NOMO-1 (cell line): Measurements from ENCODE around the gene MROH9.

Experiments used
- DNase-seq, 2 experiments: peaks; one replicate each; lab custom pipeline; 2025; ENCODE audit not compliant: unreplicated experiment in 2 of 2; lab: John Stamatoyannopoulos, UW

MROH9 gene

GRCh38 chr1:171081314-171081753 is 146.0 kb downstream of the MROH9 start:
- no peak for DNase-seq

DNA sequence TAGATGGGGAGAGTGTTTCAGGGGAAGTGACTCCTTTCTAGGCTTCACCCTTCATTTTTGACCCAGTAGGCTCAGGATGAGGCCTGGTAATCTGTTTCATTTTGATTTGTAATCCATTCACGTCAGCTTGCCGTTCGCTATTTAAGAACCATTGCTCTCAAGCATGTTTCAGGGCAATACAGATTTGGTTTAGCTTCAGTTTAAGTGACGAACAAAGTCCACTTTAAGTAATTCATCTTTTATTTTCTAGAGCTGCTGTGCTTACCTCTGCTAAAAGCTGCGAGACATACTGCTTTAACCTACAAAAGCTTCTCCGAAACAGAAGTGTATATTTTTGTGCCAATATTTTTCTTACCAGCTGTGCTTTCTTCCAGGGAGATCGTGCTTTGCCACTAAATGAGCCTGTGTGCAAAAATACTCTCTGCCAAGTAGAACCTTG is 146.4 kb downstream of the MROH9 start:
- DNase-seq = no peak

- DNase-seq = no peak
These were observed 147.3 kb downstream of the MROH9 start for GRCh38 chr1:171082606-171083005.

GRCh38 chr1:171083222-171083621 is 147.9 kb downstream of the MROH9 start:
- DNase-seq = no peak

- DNase-seq = no peak
These were observed 148.8 kb downstream of the MROH9 start for GRCh38 chr1:171084091-171084490.

- no peak for DNase-seq
These were observed 149.5 kb downstream of the MROH9 start for GRCh38 chr1:171084870-171085269.

DNA sequence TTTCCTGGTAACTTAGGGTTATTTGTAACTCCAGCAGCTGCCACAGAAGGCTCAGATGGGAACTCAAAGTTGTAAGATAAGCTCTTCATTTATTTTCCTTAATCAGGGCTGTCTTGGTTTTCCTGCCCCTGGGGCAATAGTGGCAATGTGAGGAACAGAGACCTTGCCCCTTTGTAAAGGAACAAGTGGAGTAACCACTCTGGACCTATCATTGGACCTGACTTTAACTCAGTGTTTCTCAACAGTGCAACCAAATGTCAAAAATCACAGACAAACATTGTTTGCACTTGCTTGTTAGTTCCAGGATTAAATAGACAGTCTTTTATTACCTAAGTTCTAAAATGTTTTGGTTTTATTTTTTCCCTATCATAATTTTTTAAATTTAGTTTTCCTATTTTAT is 152.6 kb downstream of the MROH9 start:
- DNase-seq = no peak

DNA sequence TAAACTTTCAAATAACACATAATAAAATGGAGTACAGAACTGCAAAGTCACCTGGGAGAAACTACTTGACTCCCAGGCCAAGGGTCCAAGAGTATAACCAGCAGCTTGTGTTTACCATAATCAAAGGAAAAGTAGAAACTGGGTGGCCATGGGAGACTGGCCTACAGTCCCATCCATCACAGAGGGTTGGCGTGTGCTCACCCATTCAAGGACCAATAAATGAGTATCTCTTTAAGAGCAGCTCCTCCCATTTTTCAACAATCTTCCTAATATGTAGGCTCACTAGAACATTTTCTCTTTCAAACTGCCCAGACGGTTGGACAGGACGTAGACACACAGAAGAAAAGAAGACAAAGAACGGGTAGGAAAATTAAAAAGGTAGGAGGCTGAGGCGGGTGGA is 155.3 kb downstream of the MROH9 start, which contains the start of gene FMO3:
Gene FMO3, plus strand, starts transcription at position 302 of the 400 bp plus-strand sequence. CDS start 1,754 bp downstream, outside the sequence.
- DNase-seq = no peak

GRCh38 chr1:171103862-171104261 is 168.5 kb downstream of the MROH9 start:
- DNase-seq = no peak

DNA sequence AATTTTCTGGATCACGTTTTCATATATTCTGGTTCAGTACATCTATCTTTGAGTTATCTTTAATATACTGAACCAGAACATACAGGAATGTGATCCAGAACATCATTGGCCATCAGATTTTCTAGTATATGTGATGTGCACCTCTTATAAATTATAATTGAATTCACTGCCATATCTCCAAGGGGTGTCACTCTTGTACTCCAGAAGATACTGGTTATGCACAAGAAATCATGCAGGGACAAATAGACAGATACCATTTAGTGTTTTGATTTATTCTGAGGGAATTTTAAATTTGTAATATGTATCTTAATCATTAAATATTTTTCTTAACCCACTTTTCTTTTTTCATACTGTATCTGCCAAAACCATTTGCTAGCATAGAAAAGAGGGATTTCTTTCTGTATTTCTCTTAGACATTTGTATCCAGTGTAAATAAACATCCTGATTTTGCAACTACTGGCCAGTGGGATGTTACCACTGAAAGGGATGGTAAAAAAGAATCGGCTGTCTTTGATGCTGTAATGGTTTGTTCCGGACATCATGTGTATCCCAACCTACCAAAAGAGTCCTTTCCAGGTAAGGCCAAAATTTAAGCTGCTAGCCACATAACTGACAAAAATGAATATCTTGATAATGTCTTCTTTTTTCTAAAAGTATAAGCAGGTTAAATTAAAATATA is 172.1 kb downstream of the MROH9 start:
- DNase-seq = no peak

DNA sequence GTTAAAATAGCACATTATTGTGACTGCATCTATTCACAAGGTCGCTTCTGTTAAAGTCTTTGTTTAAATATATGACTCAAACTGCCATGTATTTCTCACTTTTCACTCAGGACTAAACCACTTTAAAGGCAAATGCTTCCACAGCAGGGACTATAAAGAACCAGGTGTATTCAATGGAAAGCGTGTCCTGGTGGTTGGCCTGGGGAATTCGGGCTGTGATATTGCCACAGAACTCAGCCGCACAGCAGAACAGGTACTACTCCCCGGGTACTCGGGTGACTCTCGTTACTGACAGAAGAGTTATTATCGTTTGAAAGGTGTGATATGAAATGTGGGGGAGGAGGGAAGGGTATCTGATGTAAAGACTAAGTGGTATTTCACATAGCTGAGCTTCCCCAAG is 172.6 kb downstream of the MROH9 start:
- no peak for DNase-seq

GRCh38 chr1:171109966-171110365 is 174.6 kb downstream of the MROH9 start:
- DNase-seq = no peak

DNA sequence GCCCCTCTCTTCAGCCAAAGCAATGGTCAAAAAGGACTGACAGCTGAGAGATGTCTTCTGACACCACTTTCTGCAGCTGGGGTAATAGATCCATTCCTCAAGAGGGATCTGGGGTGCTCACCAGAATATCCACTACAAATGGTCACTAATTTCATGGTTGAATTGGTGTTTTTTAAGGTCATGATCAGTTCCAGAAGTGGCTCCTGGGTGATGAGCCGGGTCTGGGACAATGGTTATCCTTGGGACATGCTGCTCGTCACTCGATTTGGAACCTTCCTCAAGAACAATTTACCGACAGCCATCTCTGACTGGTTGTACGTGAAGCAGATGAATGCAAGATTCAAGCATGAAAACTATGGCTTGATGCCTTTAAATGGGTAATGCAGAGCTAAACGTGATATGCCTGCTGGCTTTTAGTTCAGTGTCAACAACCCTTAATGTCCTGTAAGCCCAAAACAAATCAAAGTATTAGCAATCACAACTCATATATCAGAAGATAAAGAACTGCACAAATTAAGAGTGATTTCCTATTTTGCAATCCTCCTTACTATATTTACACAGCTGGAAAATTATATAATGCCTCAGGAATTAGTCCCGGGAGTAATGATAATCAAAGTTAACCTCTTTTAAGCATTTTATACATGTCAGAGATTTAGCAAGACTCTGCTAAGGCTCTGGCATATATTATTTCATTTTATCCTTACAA is 175.4 kb downstream of the MROH9 start:
- no peak for DNase-seq

DNA sequence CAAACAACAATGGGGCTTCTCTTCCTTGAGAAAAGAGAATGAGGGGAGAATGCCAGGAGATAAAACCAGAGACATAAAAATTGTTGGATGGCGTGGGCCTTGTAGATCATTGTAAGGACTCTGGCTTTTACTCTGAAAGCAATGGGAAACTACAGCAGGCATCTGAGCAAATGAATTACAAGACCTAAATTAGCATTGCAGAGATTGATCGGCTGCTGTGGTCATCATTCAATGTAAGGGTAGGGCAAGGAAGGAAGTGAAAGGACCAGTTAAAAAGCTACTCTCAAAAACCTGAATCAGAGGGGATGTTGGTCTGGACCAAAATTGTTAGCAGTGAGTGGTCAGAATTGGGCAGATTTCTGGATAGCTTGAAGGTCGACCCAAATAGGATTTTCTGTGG is 176.8 kb downstream of the MROH9 start:
- DNase-seq = no peak

DNA sequence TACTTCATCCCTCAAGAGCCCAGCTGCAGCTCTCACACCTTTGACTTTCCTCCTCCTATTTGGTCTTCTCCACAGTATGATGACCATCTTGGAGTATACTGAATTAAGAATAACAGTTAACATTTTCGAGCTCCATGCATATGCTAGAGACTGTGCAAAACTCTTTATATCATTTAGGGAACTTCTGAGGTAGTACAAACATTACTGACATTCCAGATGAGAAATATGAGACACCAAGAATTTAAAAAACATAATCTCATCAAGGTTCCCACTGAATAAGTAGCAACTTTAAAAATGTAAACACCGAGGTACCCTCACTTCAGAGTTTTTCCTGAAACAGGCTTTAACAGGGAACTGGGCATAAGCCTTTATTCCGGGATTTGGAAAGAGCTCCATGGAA is 178.0 kb downstream of the MROH9 start:
- DNase-seq = no peak
